ENCODE measurements around the gene STX4. TPM values are rescaled to one million over a fixed set of nuclear protein-coding genes. Genes with fewer than 3 reads are reported as not detected.
"Not testable (repeated sequence)": the region's sequence is repeated elsewhere in the genome, so short reads cannot be mapped to it uniquely, and the experiment has no call there.

The STX4 gene
- polyA plus RNA-seq, 1 donor (not counting 4 experiments of a cell fraction or from before 2014, with no cell fraction given): 43.6 TPM

- Histone ChIP-seq H3K4me3 (ENCODE audit: control insufficient read depth in 2 of 3, extremely low read depth in 1 of 3, insufficient read depth in 2 of 3, low read depth in 1 of 3, low read length in 3 of 3) (no peak within 1 kb of the TSS), H3K9me1 (ENCODE audit: control insufficient read depth, extremely low read depth, insufficient read depth, low read length) (no peaks in the 10 kb centered on the region), H3K4me2 (ENCODE audit: control insufficient read depth, extremely low read depth, insufficient read depth, low read depth, low read length) (no peak within 1 kb of the TSS), H4K20me1 (ENCODE audit: control insufficient read depth, extremely low read depth, insufficient read depth, low read length) (no peaks in the 10 kb centered on the region), H3K36me3 (ENCODE audit: control insufficient read depth in 2 of 2, extremely low read depth in 1 of 2, insufficient read depth in 2 of 2, low read length in 2 of 2) (no peaks in the 10 kb centered on the region), H3K79me2 (ENCODE audit: control insufficient read depth, insufficient read depth, low read length) (no peaks in the 10 kb centered on the region), H3K9me3 (ENCODE audit: control insufficient read depth, low read depth, low read length) (no peaks in the 10 kb centered on the region), H2AFZ (ENCODE audit: control insufficient read depth, low read length) (no peak within 1 kb of the TSS), H3K9ac (ENCODE audit: control insufficient read depth, extremely low read depth, insufficient read depth, low read length) (no peak within 1 kb of the TSS), H3K27ac (ENCODE audit: control insufficient read depth, insufficient read depth, low read length) (no peak within 1 kb of the TSS), H3K27me3 (ENCODE audit: control insufficient read depth, extremely low read depth, insufficient read depth, low read length) (peaks cover 28% of the 10 kb centered on the region), H3K4me1 (ENCODE audit: control insufficient read depth, extremely low read depth, insufficient read depth, low read length) (peaks cover 3% of the 10 kb centered on the region)
- dilution Hi-C loops (cut with MboI; ENCODE audit: extremely low pct_ligation_motif_present, low sequenced_read_pairs): no loop called here
- peak; percentile 68 for TF ChIP-seq EZH2 (IDR thresholded peaks at IDR 0.05; ENCODE audit: low read length)
- TF ChIP-seq, protein P1, sequence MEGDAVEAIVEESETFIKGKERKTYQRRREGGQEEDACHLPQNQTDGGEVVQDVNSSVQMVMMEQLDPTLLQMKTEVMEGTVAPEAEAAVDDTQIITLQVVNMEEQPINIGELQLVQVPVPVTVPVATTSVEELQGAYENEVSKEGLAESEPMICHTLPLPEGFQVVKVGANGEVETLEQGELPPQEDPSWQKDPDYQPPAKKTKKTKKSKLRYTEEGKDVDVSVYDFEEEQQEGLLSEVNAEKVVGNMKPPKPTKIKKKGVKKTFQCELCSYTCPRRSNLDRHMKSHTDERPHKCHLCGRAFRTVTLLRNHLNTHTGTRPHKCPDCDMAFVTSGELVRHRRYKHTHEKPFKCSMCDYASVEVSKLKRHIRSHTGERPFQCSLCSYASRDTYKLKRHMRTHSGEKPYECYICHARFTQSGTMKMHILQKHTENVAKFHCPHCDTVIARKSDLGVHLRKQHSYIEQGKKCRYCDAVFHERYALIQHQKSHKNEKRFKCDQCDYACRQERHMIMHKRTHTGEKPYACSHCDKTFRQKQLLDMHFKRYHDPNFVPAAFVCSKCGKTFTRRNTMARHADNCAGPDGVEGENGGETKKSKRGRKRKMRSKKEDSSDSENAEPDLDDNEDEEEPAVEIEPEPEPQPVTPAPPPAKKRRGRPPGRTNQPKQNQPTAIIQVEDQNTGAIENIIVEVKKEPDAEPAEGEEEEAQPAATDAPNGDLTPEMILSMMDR (optimal IDR thresholded peaks at IDR 0.05 in 1 of 3, IDR thresholded peaks at IDR 0.05 in 1 of 3, conservative IDR thresholded peaks at IDR 0.05 in 1 of 3; ENCODE audit: extremely low read depth in 1 of 3, insufficient read depth in 2 of 3, low read length in 3 of 3): no peak
- DNase-seq (ENCODE audit: low read depth, low spot score): no peak
- no peak for FAIRE-seq
Observed at GRCh38 chr16:31010585-31011325, 22.6 kb upstream of the STX4 start, which contains the start of gene STX1B. TSS of gene STX1B (minus strand) at chr16:31010638. CDS start at chr16:31010396, 242 bp downstream.

DNA sequence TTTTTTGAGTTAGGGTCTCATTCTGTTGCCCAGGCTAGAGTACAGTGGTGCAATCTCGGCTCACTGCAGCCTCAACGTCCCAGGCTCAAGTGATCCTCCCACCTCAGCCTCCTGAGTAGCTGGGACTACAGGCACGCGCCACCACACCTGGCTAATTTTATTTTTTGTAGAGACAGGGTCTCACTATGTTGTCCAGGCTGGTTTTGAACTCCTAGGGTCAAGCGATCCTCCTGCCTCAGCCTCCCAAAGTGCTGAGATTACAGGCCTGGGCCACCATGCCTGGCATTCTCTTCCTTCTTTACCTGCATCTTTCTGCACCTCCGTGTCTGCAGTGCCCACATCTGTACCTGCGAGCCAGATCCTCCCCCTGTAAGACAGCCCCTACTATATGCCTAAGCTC is 21.5 kb upstream of the STX4 start:
- H3K9me3 ChIP-seq (ENCODE audit: control insufficient read depth, low read depth, low read length); H3K9ac ChIP-seq (ENCODE audit: control insufficient read depth, extremely low read depth, insufficient read depth, low read length); H3K36me3 ChIP-seq (ENCODE audit: control insufficient read depth in 2 of 2, extremely low read depth in 1 of 2, insufficient read depth in 2 of 2, low read length in 2 of 2); dilution Hi-C loops (cut with MboI; ENCODE audit: extremely low pct_ligation_motif_present, low sequenced_read_pairs); H3K9me1 ChIP-seq (ENCODE audit: control insufficient read depth, extremely low read depth, insufficient read depth, low read length); H3K4me3 ChIP-seq (ENCODE audit: control insufficient read depth in 2 of 3, extremely low read depth in 1 of 3, insufficient read depth in 2 of 3, low read depth in 1 of 3, low read length in 3 of 3); FAIRE-seq; H3K27ac ChIP-seq (ENCODE audit: control insufficient read depth, insufficient read depth, low read length); H3K4me2 ChIP-seq (ENCODE audit: control insufficient read depth, extremely low read depth, insufficient read depth, low read depth, low read length); DNase-seq (ENCODE audit: low read depth, low spot score); H4K20me1 ChIP-seq (ENCODE audit: control insufficient read depth, extremely low read depth, insufficient read depth, low read length); H2AFZ ChIP-seq (ENCODE audit: control insufficient read depth, low read length); H3K79me2 ChIP-seq (ENCODE audit: control insufficient read depth, insufficient read depth, low read length); H3K4me1 ChIP-seq (ENCODE audit: control insufficient read depth, extremely low read depth, insufficient read depth, low read length): not testable (repeated sequence)
- H3K27me3 ChIP-seq (ENCODE audit: control insufficient read depth, extremely low read depth, insufficient read depth, low read length): peaks cover 28% of the 10 kb centered on the region

GRCh38 chr16:31013292-31013691 is 20.1 kb upstream of the STX4 start:
- FAIRE-seq; dilution Hi-C loops (cut with MboI; ENCODE audit: extremely low pct_ligation_motif_present, low sequenced_read_pairs): not testable (repeated sequence)
- H3K27me3 ChIP-seq (ENCODE audit: control insufficient read depth, extremely low read depth, insufficient read depth, low read length): peaks cover 28% of the 10 kb centered on the region

More at GRCh38 chr16:31013292-31013691, 20.1 kb upstream of the STX4 start:
- not testable (repeated sequence) for H3K27ac ChIP-seq (ENCODE audit: control insufficient read depth, insufficient read depth, low read length); H3K4me1 ChIP-seq (ENCODE audit: control insufficient read depth, extremely low read depth, insufficient read depth, low read length); H3K9me1 ChIP-seq (ENCODE audit: control insufficient read depth, extremely low read depth, insufficient read depth, low read length); DNase-seq (ENCODE audit: low read depth, low spot score); H3K79me2 ChIP-seq (ENCODE audit: control insufficient read depth, insufficient read depth, low read length); H4K20me1 ChIP-seq (ENCODE audit: control insufficient read depth, extremely low read depth, insufficient read depth, low read length); H3K36me3 ChIP-seq (ENCODE audit: control insufficient read depth in 2 of 2, extremely low read depth in 1 of 2, insufficient read depth in 2 of 2, low read length in 2 of 2); H3K4me2 ChIP-seq (ENCODE audit: control insufficient read depth, extremely low read depth, insufficient read depth, low read depth, low read length); H3K9me3 ChIP-seq (ENCODE audit: control insufficient read depth, low read depth, low read length); H3K9ac ChIP-seq (ENCODE audit: control insufficient read depth, extremely low read depth, insufficient read depth, low read length); H3K4me3 ChIP-seq (ENCODE audit: control insufficient read depth in 2 of 3, extremely low read depth in 1 of 3, insufficient read depth in 2 of 3, low read depth in 1 of 3, low read length in 3 of 3); H2AFZ ChIP-seq (ENCODE audit: control insufficient read depth, low read length)
